ENCODE measurements around the gene NTRK3.

The NTRK3 gene

GRCh38 chr15:87949151-87949574, 307.4 kb downstream of the NTRK3 start:
- Histone ChIP-seq H3K4me1 (ENCODE audit: control insufficient read depth, insufficient read depth, low read length, poor library complexity, severe bottlenecking) (no peaks in the 10 kb centered on the region), H3K27ac (ENCODE audit: insufficient read depth, low read length, poor library complexity, severe bottlenecking) (no peak overlapping the region), H3K4me3 (ENCODE audit: insufficient read depth, low read depth, low read length, poor library complexity, severe bottlenecking) (no peak overlapping the region), H3K36me3 (ENCODE audit: control insufficient read depth, insufficient read depth, low read length) (no peaks in the 10 kb centered on the region), H3K27me3 (replicated peaks; ENCODE audit: control insufficient read depth, insufficient read depth, low read length, poor library complexity, severe bottlenecking) (no peaks in the 10 kb centered on the region), H3K9me3 (ENCODE audit: control insufficient read depth, low read length) (no peaks in the 10 kb centered on the region)
- DNase-seq = no peak

GRCh38 chr15:87947560-87947959, 309.0 kb downstream of the NTRK3 start:
- no peak overlapping the region for H3K4me3 ChIP-seq (ENCODE audit: insufficient read depth, low read depth, low read length, poor library complexity, severe bottlenecking)
- H3K27ac ChIP-seq (ENCODE audit: insufficient read depth, low read length, poor library complexity, severe bottlenecking) = no peak overlapping the region
- H3K9me3 ChIP-seq (ENCODE audit: control insufficient read depth, low read length) = no peaks in the 10 kb centered on the region
- no peaks in the 10 kb centered on the region for H3K27me3 ChIP-seq (replicated peaks; ENCODE audit: control insufficient read depth, insufficient read depth, low read length, poor library complexity, severe bottlenecking)
- H3K36me3 ChIP-seq (ENCODE audit: control insufficient read depth, insufficient read depth, low read length) = no peaks in the 10 kb centered on the region
- DNase-seq = no peak
- no peaks in the 10 kb centered on the region for H3K4me1 ChIP-seq (ENCODE audit: control insufficient read depth, insufficient read depth, low read length, poor library complexity, severe bottlenecking)

- H3K4me1 ChIP-seq (ENCODE audit: control insufficient read depth, insufficient read depth, low read length, poor library complexity, severe bottlenecking) = no peaks in the 10 kb centered on the region
- no peak for DNase-seq
- no peak overlapping the region for H3K4me3 ChIP-seq (ENCODE audit: insufficient read depth, low read depth, low read length, poor library complexity, severe bottlenecking)
- no peak overlapping the region for H3K27ac ChIP-seq (ENCODE audit: insufficient read depth, low read length, poor library complexity, severe bottlenecking)
- H3K36me3 ChIP-seq (ENCODE audit: control insufficient read depth, insufficient read depth, low read length) = no peaks in the 10 kb centered on the region
- H3K9me3 ChIP-seq (ENCODE audit: control insufficient read depth, low read length) = no peaks in the 10 kb centered on the region
- H3K27me3 ChIP-seq (replicated peaks; ENCODE audit: control insufficient read depth, insufficient read depth, low read length, poor library complexity, severe bottlenecking) = no peaks in the 10 kb centered on the region
These were observed 311.3 kb downstream of the NTRK3 start for GRCh38 chr15:87945246-87945645.

- Histone ChIP-seq H3K4me3 (ENCODE audit: insufficient read depth, low read depth, low read length, poor library complexity, severe bottlenecking) (no peak overlapping the region), H3K9me3 (ENCODE audit: control insufficient read depth, low read length) (no peaks in the 10 kb centered on the region)
These were observed 311.8 kb downstream of the NTRK3 start for GRCh38 chr15:87944691-87945090.

GRCh38 chr15:87944050-87944449, 312.5 kb downstream of the NTRK3 start:
- DNase-seq = no peak
- H3K36me3 ChIP-seq (ENCODE audit: control insufficient read depth, insufficient read depth, low read length) = no peaks in the 10 kb centered on the region
- no peaks in the 10 kb centered on the region for H3K27me3 ChIP-seq (replicated peaks; ENCODE audit: control insufficient read depth, insufficient read depth, low read length, poor library complexity, severe bottlenecking)
- H3K4me1 ChIP-seq (ENCODE audit: control insufficient read depth, insufficient read depth, low read length, poor library complexity, severe bottlenecking) = no peaks in the 10 kb centered on the region
- H3K4me3 ChIP-seq (ENCODE audit: insufficient read depth, low read depth, low read length, poor library complexity, severe bottlenecking) = no peak overlapping the region
- H3K27ac ChIP-seq (ENCODE audit: insufficient read depth, low read length, poor library complexity, severe bottlenecking) = no peak overlapping the region
- no peaks in the 10 kb centered on the region for H3K9me3 ChIP-seq (ENCODE audit: control insufficient read depth, low read length)

More at GRCh38 chr15:87944691-87945090, 311.8 kb downstream of the NTRK3 start:
- no peaks in the 10 kb centered on the region for H3K4me1 ChIP-seq (ENCODE audit: control insufficient read depth, insufficient read depth, low read length, poor library complexity, severe bottlenecking)
- no peak for DNase-seq
- H3K27ac ChIP-seq (ENCODE audit: insufficient read depth, low read length, poor library complexity, severe bottlenecking) = no peak overlapping the region
- H3K27me3 ChIP-seq (replicated peaks; ENCODE audit: control insufficient read depth, insufficient read depth, low read length, poor library complexity, severe bottlenecking) = no peaks in the 10 kb centered on the region
- H3K36me3 ChIP-seq (ENCODE audit: control insufficient read depth, insufficient read depth, low read length) = no peaks in the 10 kb centered on the region

GRCh38 chr15:87943626-87944025, 312.9 kb downstream of the NTRK3 start:
- Histone ChIP-seq H3K9me3 (ENCODE audit: control insufficient read depth, low read length) (no peaks in the 10 kb centered on the region), H3K27me3 (replicated peaks; ENCODE audit: control insufficient read depth, insufficient read depth, low read length, poor library complexity, severe bottlenecking) (no peaks in the 10 kb centered on the region), H3K4me3 (ENCODE audit: insufficient read depth, low read depth, low read length, poor library complexity, severe bottlenecking) (no peak overlapping the region), H3K36me3 (ENCODE audit: control insufficient read depth, insufficient read depth, low read length) (no peaks in the 10 kb centered on the region), H3K27ac (ENCODE audit: insufficient read depth, low read length, poor library complexity, severe bottlenecking) (no peak overlapping the region), H3K4me1 (ENCODE audit: control insufficient read depth, insufficient read depth, low read length, poor library complexity, severe bottlenecking) (no peaks in the 10 kb centered on the region)
- DNase-seq = no peak

- no peak for DNase-seq
- Histone ChIP-seq H3K36me3 (ENCODE audit: control insufficient read depth, insufficient read depth, low read length) (no peaks in the 10 kb centered on the region), H3K4me3 (ENCODE audit: insufficient read depth, low read depth, low read length, poor library complexity, severe bottlenecking) (no peak overlapping the region), H3K9me3 (ENCODE audit: control insufficient read depth, low read length) (no peaks in the 10 kb centered on the region), H3K27ac (ENCODE audit: insufficient read depth, low read length, poor library complexity, severe bottlenecking) (no peak overlapping the region), H3K27me3 (replicated peaks; ENCODE audit: control insufficient read depth, insufficient read depth, low read length, poor library complexity, severe bottlenecking) (no peaks in the 10 kb centered on the region), H3K4me1 (ENCODE audit: control insufficient read depth, insufficient read depth, low read length, poor library complexity, severe bottlenecking) (no peaks in the 10 kb centered on the region)
These were observed 314.2 kb downstream of the NTRK3 start for GRCh38 chr15:87942316-87942715.

GRCh38 chr15:87941606-87942005, 314.9 kb downstream of the NTRK3 start:
- Histone ChIP-seq H3K4me3 (ENCODE audit: insufficient read depth, low read depth, low read length, poor library complexity, severe bottlenecking) (no peak overlapping the region), H3K36me3 (ENCODE audit: control insufficient read depth, insufficient read depth, low read length) (no peaks in the 10 kb centered on the region), H3K27me3 (replicated peaks; ENCODE audit: control insufficient read depth, insufficient read depth, low read length, poor library complexity, severe bottlenecking) (no peaks in the 10 kb centered on the region), H3K4me1 (ENCODE audit: control insufficient read depth, insufficient read depth, low read length, poor library complexity, severe bottlenecking) (no peaks in the 10 kb centered on the region), H3K27ac (ENCODE audit: insufficient read depth, low read length, poor library complexity, severe bottlenecking) (no peak overlapping the region), H3K9me3 (ENCODE audit: control insufficient read depth, low read length) (no peaks in the 10 kb centered on the region)
- DNase-seq = no peak

GRCh38 chr15:87940768-87941167, 315.8 kb downstream of the NTRK3 start:
- Histone ChIP-seq H3K27ac (ENCODE audit: insufficient read depth, low read length, poor library complexity, severe bottlenecking) (no peak overlapping the region), H3K4me1 (ENCODE audit: control insufficient read depth, insufficient read depth, low read length, poor library complexity, severe bottlenecking) (no peaks in the 10 kb centered on the region), H3K4me3 (ENCODE audit: insufficient read depth, low read depth, low read length, poor library complexity, severe bottlenecking) (no peak overlapping the region), H3K27me3 (replicated peaks; ENCODE audit: control insufficient read depth, insufficient read depth, low read length, poor library complexity, severe bottlenecking) (no peaks in the 10 kb centered on the region), H3K36me3 (ENCODE audit: control insufficient read depth, insufficient read depth, low read length) (no peaks in the 10 kb centered on the region), H3K9me3 (ENCODE audit: control insufficient read depth, low read length) (no peaks in the 10 kb centered on the region)
- DNase-seq = no peak

GRCh38 chr15:87939848-87940457, 316.6 kb downstream of the NTRK3 start:
- Histone ChIP-seq H3K4me1 (ENCODE audit: control insufficient read depth, insufficient read depth, low read length, poor library complexity, severe bottlenecking) (no peaks in the 10 kb centered on the region), H3K36me3 (ENCODE audit: control insufficient read depth, insufficient read depth, low read length) (no peaks in the 10 kb centered on the region), H3K27me3 (replicated peaks; ENCODE audit: control insufficient read depth, insufficient read depth, low read length, poor library complexity, severe bottlenecking) (no peaks in the 10 kb centered on the region), H3K4me3 (ENCODE audit: insufficient read depth, low read depth, low read length, poor library complexity, severe bottlenecking) (no peak overlapping the region), H3K27ac (ENCODE audit: insufficient read depth, low read length, poor library complexity, severe bottlenecking) (no peak overlapping the region), H3K9me3 (ENCODE audit: control insufficient read depth, low read length) (no peaks in the 10 kb centered on the region)
- DNase-seq = no peak
